Hepatocyte (in vitro differentiated cells): ENCODE measurements around the gene SAMD4A. TPM values are rescaled to one million over a fixed set of nuclear protein-coding genes. Genes with fewer than 3 reads are reported as not detected.

Experiments
- DNase-seq: peaks from one replicate; pipeline ENCODE4 v3.0.0-alpha.2; 2016; ENCODE audit warnings: low spot score
- H2AFZ ChIP-seq: fragments of 200-600 bp; sonication (generic); 2 replicates; pipeline ENCODE4 v1.6.0; 2016; ENCODE audit warnings: antibody characterized with exemption, mild to moderate bottlenecking
- H3K27ac ChIP-seq: fragments of 200-600 bp; sonication (generic); 2 replicates; pipeline ENCODE4 v1.5.1; 2016; ENCODE audit warnings: mild to moderate bottlenecking
- H3K27me3 ChIP-seq: fragments of 200-600 bp; sonication (generic); 2 replicates; pipeline ENCODE4 v1.6.1; 2016
- H3K36me3 ChIP-seq: fragments of 200-600 bp; sonication (generic); replicated peaks from 2 replicates; pipeline ENCODE4 v1.5.1; 2016; ENCODE audit warnings: low read depth; ENCODE audit not compliant: insufficient read depth
- H3K4me1 ChIP-seq: fragments of 200-600 bp; sonication (generic); 2 replicates; pipeline ENCODE4 v1.5.1; 2016; ENCODE audit warnings: mild to moderate bottlenecking, moderate library complexity; ENCODE audit not compliant: insufficient read depth
- H3K4me2 ChIP-seq: fragments of 200-600 bp; sonication (generic); 2 replicates; pipeline ENCODE4 v1.6.0; 2016
- H3K4me3 ChIP-seq: fragments of 200-600 bp; sonication (generic); 2 replicates; pipeline ENCODE4 v1.5.1; 2016; ENCODE audit warnings: mild to moderate bottlenecking
- H3K79me2 ChIP-seq: fragments of 200-600 bp; sonication (generic); 2 replicates; pipeline ENCODE4 v1.6.0; 2017; ENCODE audit warnings: mild to moderate bottlenecking
- H3K9me2 ChIP-seq: fragments of 200-600 bp; sonication (generic); replicated peaks from 2 replicates; pipeline ENCODE4 v1.6.0; 2017; ENCODE audit warnings: mild to moderate bottlenecking; ENCODE audit not compliant: insufficient read depth
- H3K9me3 ChIP-seq: fragments of 200-600 bp; sonication (generic); 2 replicates; pipeline ENCODE4 v1.5.1; 2016; ENCODE audit warnings: low read depth, mild to moderate bottlenecking
- H4K20me1 ChIP-seq: fragments of 200-600 bp; sonication (generic); 2 replicates; pipeline ENCODE4 v1.6.0; 2016; ENCODE audit warnings: mild to moderate bottlenecking; ENCODE audit not compliant: insufficient read depth, poor library complexity, severe bottlenecking
- EZH2 ChIP-seq: fragments of 200-600 bp; sonication (generic); IDR thresholded peaks from 2 replicates; pipeline ENCODE4 v1.6.1; 2016; ENCODE audit warnings: antibody characterized with exemption, mild to moderate bottlenecking, borderline replicate concordance
- EZH2phosphoT487 ChIP-seq: fragments of 200-600 bp; sonication (generic); IDR thresholded peaks from one replicate; pipeline ENCODE4 v1.6.1; 2018; ENCODE audit warnings: antibody characterized with exemption, mild to moderate bottlenecking, low read depth, moderate library complexity; ENCODE audit not compliant: unreplicated experiment, severe bottlenecking
- WGBS: methylation state at CpG from one replicate; pipeline ENCODE4 v1.1.6; 2016; ENCODE audit warnings: low lambda C conversion rate; ENCODE audit errors: missing lambda C conversion rate; 5-methylcytosine and 5-hydroxymethylcytosine counted together
- polyA plus RNA-seq: library from polyadenylated mRNA; unstranded; fragments of >200 nt; fragmentation: Nextera tagmentation; extraction: Ambion mirVana; gene quantifications from 2 replicates; pipeline ENCODE4 v1.2.1, GENCODE V29; 2016
- total RNA-seq: library from RNA; depleted of rRNA; stranded (reverse); fragments of >200 nt; gene quantifications from 2 replicates; pipeline ENCODE4 v1.2.3, GENCODE V29; 2014
- TF ChIP-seq, protein P1 (sequence below): fragments of 200-600 bp; sonication (generic); IDR thresholded peaks from 2 replicates; pipeline ENCODE4 v1.5.1; 2016; ENCODE audit warnings: antibody characterized with exemption, mild to moderate bottlenecking; ENCODE audit not compliant: poor library complexity

The SAMD4A gene
- total and polyA plus RNA-seq, 2 experiments from 2014 or later = 10.5 to 15.7 TPM

DNA sequence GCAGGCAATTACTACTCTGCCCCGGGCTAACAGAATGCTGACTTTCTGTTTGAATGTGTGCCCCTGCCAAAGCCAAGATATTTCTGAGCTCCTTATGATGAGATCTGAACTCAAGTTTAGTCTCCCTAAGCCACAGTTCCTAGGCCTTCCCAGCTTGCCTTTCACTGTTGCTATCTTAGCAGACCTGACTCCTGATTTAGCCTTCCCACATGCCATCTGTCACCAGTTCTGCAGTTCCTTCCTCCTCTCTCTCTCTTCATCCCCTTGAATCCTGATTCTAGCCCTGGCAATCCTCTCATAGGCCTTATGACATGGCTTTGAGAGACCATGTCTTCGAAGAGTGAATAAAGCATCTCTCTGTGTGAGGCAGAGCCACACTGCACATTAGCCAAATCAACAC is 12.5 kb upstream of the SAMD4A start:
- Histone ChIP-seq H3K9me3 (no peaks in the 10 kb centered on the region), H3K36me3 (no peaks in the 10 kb centered on the region), H3K79me2 (no peaks in the 10 kb centered on the region), H3K4me1 (no peaks in the 10 kb centered on the region), H3K27ac (no peak overlapping the region), H3K4me3 (no peak overlapping the region), H3K27me3 (no peaks in the 10 kb centered on the region), H3K9me2 (no peaks in the 10 kb centered on the region), H4K20me1 (no peaks in the 10 kb centered on the region), H3K4me2 (no peak overlapping the region), H2AFZ (no peak overlapping the region)
- no peak for TF ChIP-seq EZH2
- TF ChIP-seq, protein P1, sequence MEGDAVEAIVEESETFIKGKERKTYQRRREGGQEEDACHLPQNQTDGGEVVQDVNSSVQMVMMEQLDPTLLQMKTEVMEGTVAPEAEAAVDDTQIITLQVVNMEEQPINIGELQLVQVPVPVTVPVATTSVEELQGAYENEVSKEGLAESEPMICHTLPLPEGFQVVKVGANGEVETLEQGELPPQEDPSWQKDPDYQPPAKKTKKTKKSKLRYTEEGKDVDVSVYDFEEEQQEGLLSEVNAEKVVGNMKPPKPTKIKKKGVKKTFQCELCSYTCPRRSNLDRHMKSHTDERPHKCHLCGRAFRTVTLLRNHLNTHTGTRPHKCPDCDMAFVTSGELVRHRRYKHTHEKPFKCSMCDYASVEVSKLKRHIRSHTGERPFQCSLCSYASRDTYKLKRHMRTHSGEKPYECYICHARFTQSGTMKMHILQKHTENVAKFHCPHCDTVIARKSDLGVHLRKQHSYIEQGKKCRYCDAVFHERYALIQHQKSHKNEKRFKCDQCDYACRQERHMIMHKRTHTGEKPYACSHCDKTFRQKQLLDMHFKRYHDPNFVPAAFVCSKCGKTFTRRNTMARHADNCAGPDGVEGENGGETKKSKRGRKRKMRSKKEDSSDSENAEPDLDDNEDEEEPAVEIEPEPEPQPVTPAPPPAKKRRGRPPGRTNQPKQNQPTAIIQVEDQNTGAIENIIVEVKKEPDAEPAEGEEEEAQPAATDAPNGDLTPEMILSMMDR = no peak
- no peak for TF ChIP-seq EZH2phosphoT487
- 95% methylated on average over 2 of the region's 2 CpGs for WGBS
- DNase-seq = no peak

DNA sequence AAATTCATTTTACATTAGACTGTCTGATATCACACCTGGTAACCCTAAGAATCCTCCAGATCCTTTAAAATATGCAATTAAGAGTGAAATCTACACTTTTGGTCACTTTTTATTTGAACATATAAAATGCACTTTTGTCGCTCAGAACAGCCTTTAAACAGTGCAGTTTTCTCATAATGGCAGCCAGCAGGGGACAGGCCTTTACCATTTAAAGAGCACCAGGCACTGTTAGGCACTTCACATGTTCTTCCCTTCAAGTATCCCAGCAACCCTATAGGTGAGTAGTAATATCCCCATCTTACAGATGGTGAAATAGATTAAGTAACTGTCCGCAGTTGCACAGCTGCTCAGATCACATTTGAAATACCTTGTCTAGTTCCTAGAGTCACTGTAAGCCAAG is 11.3 kb upstream of the SAMD4A start:
- Histone ChIP-seq H3K4me1 (no peaks in the 10 kb centered on the region), H4K20me1 (no peaks in the 10 kb centered on the region), H3K9me3 (no peaks in the 10 kb centered on the region), H3K79me2 (no peaks in the 10 kb centered on the region), H3K27ac (no peak overlapping the region), H3K9me2 (no peaks in the 10 kb centered on the region), H3K27me3 (no peaks in the 10 kb centered on the region), H2AFZ (no peak overlapping the region), H3K4me2 (no peak overlapping the region), H3K36me3 (no peaks in the 10 kb centered on the region), H3K4me3 (no peak overlapping the region)
- DNase-seq = no peak
- TF ChIP-seq, protein P1 = no peak
- TF ChIP-seq EZH2 (no peak), EZH2phosphoT487 (no peak)
- WGBS = 95% methylated on average over 2 of the region's 2 CpGs

DNA sequence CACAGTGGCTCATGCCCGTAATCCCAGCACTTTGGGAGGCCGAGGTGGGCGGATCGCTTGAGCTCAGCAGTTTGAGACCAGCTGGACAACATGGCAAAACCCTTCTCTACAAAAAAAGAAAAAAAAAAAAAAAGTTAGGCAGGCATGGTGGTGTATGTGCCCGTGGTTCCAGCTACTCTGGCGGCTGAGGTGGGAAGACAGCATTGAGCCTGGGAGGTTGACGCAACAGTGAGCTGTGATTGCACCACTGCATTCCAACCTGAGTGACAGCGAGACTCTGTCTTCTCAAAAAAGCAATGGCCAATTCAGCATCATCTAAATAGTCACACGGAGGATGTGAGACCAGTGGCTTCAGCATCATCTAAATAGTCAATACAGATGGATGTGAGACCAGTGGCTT is 10.4 kb upstream of the SAMD4A start:
- Histone ChIP-seq H3K4me2 (no peak overlapping the region), H3K9me2 (no peaks in the 10 kb centered on the region), H3K9me3 (no peaks in the 10 kb centered on the region), H2AFZ (no peak overlapping the region), H3K36me3 (no peaks in the 10 kb centered on the region), H3K4me1 (no peaks in the 10 kb centered on the region), H3K4me3 (no peak overlapping the region), H3K27me3 (no peaks in the 10 kb centered on the region), H3K79me2 (no peaks in the 10 kb centered on the region), H4K20me1 (no peaks in the 10 kb centered on the region), H3K27ac (no peak overlapping the region)
- WGBS = 82% methylated on average over 9 of the region's 9 CpGs
- DNase-seq = no peak
- TF ChIP-seq EZH2 (no peak), EZH2phosphoT487 (no peak)
- TF ChIP-seq, protein P1 = no peak

DNA sequence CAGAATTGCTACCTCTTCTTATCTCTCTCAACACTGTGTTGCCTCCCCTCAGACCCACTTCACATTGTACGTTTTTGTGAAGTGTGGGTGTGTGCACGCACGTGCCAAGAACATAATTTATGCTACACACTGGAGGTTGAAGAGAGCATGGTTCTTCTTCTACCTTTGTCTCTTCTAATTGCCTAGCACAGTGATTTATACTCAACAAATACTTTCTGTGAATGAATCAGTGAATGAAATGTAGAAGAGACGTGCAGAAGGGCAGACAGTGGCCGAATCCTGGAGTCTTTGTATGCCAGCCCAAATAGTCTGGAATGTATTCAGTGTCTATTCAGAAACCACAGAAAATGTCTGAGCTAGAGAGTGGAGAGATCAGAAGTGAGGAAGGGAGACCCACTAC is 4.6 kb upstream of the SAMD4A start:
- WGBS = 65% methylated on average over 5 of the region's 5 CpGs
- TF ChIP-seq, protein P1 = no peak
- Histone ChIP-seq H4K20me1 (no peaks in the 10 kb centered on the region), H3K9me3 (no peaks in the 10 kb centered on the region), H3K27ac (no peak overlapping the region), H3K4me3 (no peak overlapping the region), H3K36me3 (no peaks in the 10 kb centered on the region), H3K4me1 (no peaks in the 10 kb centered on the region), H3K9me2 (no peaks in the 10 kb centered on the region), H3K4me2 (no peak overlapping the region), H2AFZ (no peak overlapping the region), H3K27me3 (no peaks in the 10 kb centered on the region), H3K79me2 (no peaks in the 10 kb centered on the region)
- no peak for DNase-seq
